PC-9 (cell line): ENCODE measurements around the gene PTPRM.

Experiments used
- EZH2 ChIP-seq: fragments of 200-600 bp; sonication (generic); IDR thresholded peaks from 2 replicates; pipeline ENCODE4 v1.8.0; 2017; ENCODE audit warnings: antibody characterized with exemption, low read depth
- TF ChIP-seq, protein P1 (sequence below): fragments of 200-600 bp; sonication (generic); conservative IDR thresholded peaks from 2 replicates; pipeline ENCODE4 v1.6.1; 2017; ENCODE audit warnings: mixed run types, antibody characterized with exemption, mild to moderate bottlenecking, moderate library complexity

DNA sequence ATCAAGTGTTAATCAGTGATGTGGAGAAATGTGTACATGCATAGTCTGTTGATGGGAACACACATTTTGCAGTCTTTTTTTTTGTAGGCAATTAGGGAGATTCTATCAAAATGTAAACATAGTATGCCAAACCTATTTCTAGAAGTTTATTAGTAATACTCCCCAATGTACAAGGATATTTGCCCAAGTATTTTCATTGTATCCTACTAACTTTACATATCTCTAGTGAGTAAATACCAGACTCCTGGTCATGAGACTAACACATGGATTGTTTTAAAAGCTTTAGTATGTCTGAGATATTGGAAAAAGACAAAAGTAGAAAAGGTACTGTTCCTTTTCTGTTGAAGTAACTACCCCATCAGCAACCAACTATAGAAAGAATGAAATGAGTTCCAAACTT, 513.0 kb downstream of the PTPRM start:
- TF ChIP-seq, protein P1, sequence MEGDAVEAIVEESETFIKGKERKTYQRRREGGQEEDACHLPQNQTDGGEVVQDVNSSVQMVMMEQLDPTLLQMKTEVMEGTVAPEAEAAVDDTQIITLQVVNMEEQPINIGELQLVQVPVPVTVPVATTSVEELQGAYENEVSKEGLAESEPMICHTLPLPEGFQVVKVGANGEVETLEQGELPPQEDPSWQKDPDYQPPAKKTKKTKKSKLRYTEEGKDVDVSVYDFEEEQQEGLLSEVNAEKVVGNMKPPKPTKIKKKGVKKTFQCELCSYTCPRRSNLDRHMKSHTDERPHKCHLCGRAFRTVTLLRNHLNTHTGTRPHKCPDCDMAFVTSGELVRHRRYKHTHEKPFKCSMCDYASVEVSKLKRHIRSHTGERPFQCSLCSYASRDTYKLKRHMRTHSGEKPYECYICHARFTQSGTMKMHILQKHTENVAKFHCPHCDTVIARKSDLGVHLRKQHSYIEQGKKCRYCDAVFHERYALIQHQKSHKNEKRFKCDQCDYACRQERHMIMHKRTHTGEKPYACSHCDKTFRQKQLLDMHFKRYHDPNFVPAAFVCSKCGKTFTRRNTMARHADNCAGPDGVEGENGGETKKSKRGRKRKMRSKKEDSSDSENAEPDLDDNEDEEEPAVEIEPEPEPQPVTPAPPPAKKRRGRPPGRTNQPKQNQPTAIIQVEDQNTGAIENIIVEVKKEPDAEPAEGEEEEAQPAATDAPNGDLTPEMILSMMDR: no peak
- no peak for TF ChIP-seq EZH2
